Trophoblast cell (in vitro differentiated cells and primary cell): Measurements from ENCODE around the gene KMT2C.
"Not testable (repeated sequence)": the region's sequence is repeated elsewhere in the genome, so short reads cannot be mapped to it uniquely, and the experiment has no call there.

ENCODE experiments used
- DNase-seq, 2 donors: peaks; one replicate each; pipeline ENCODE4 v3.0.0-alpha.2; 2016
- H2AFZ ChIP-seq: 2 replicates; pipeline ENCODE4 v1.6.1; 2013; ENCODE audit warnings: low read length, moderate library complexity, mild to moderate bottlenecking; ENCODE audit not compliant: insufficient read depth, poor library complexity
- H2AK5ac ChIP-seq: 2 replicates; pipeline ENCODE4 v1.6.1; 2013; ENCODE audit warnings: mild to moderate bottlenecking, low read length
- H2BK120ac ChIP-seq: 2 replicates; pipeline ENCODE4 v1.6.1; 2013; ENCODE audit warnings: low read length, mild to moderate bottlenecking, moderate library complexity; ENCODE audit not compliant: insufficient read depth, poor library complexity
- H2BK12ac ChIP-seq: 2 replicates; pipeline ENCODE4 v1.6.1; 2013; ENCODE audit warnings: mild to moderate bottlenecking, low read length, moderate library complexity
- H2BK5ac ChIP-seq: 2 replicates; pipeline ENCODE4 v1.6.1; 2013; ENCODE audit warnings: low read length, low read depth, moderate library complexity, mild to moderate bottlenecking; ENCODE audit not compliant: poor library complexity
- H3K14ac ChIP-seq: 2 replicates; pipeline ENCODE4 v1.6.1; 2013; ENCODE audit warnings: mild to moderate bottlenecking, low read length
- H3K18ac ChIP-seq: 2 replicates; pipeline ENCODE4 v1.6.1; 2013; ENCODE audit warnings: mild to moderate bottlenecking, low read length
- H3K23ac ChIP-seq: 2 replicates; pipeline ENCODE4 v1.6.1; 2013; ENCODE audit warnings: low read length
- H3K27ac ChIP-seq: 2 replicates; pipeline ENCODE4 v1.5.1; 2013; ENCODE audit warnings: low read depth, mild to moderate bottlenecking, inconsistent platforms, low read length, moderate library complexity
- H3K27me3 ChIP-seq: 2 replicates; pipeline ENCODE4 v1.6.1; 2013; ENCODE audit warnings: inconsistent platforms, mild to moderate bottlenecking, low read length, moderate library complexity; ENCODE audit not compliant: insufficient read depth
- H3K36me3 ChIP-seq, 2 experiments: 1 replicate in 1 of 2; 2 replicates in 1 of 2; pipeline ENCODE4 v1.6.1; 2013; ENCODE audit warnings: low read length in 2 of 2, mild to moderate bottlenecking in 2 of 2, moderate library complexity in 1 of 2; ENCODE audit not compliant: insufficient read depth in 2 of 2, control insufficient read depth in 1 of 2
- H3K4ac ChIP-seq: 2 replicates; pipeline ENCODE4 v1.6.1; 2013; ENCODE audit warnings: low read depth, mild to moderate bottlenecking, low read length, moderate library complexity
- H3K4me1 ChIP-seq, 2 experiments: 1 replicate in 1 of 2; 2 replicates in 1 of 2; pipeline ENCODE4 v1.6.1; 2013; ENCODE audit warnings: low read length in 2 of 2, mild to moderate bottlenecking in 2 of 2, moderate library complexity in 1 of 2; ENCODE audit not compliant: insufficient read depth in 2 of 2, control insufficient read depth in 1 of 2
- H3K4me2 ChIP-seq: 2 replicates; pipeline ENCODE4 v1.6.1; 2013; ENCODE audit warnings: inconsistent platforms, mild to moderate bottlenecking, low read length, moderate library complexity
- H3K4me3 ChIP-seq: 2 replicates; pipeline ENCODE4 v1.5.1; 2013; ENCODE audit warnings: mild to moderate bottlenecking, low read depth, low read length, inconsistent platforms
- H3K79me1 ChIP-seq: one replicate; pipeline ENCODE4 v1.6.1; 2013; ENCODE audit warnings: low read length
- H3K79me2 ChIP-seq: 2 replicates; pipeline ENCODE4 v1.6.1; 2013; ENCODE audit warnings: low read length, mild to moderate bottlenecking; ENCODE audit not compliant: control insufficient read depth, insufficient read depth, poor library complexity
- H3K9ac ChIP-seq: 2 replicates; pipeline ENCODE4 v1.6.1; 2013; ENCODE audit warnings: mild to moderate bottlenecking, low read length
- H3K9me3 ChIP-seq: 2 replicates; pipeline ENCODE4 v1.6.1; 2013; ENCODE audit warnings: low read depth, mild to moderate bottlenecking, control low read depth, inconsistent platforms, low read length; ENCODE audit not compliant: insufficient read depth
- H4K12ac ChIP-seq: 2 replicates; pipeline ENCODE4 v1.6.1; 2013; ENCODE audit warnings: low read depth, mild to moderate bottlenecking, low read length, moderate library complexity
- H4K8ac ChIP-seq: 2 replicates; pipeline ENCODE4 v1.6.1; 2013; ENCODE audit warnings: low read depth, mild to moderate bottlenecking, low read length, moderate library complexity
- H4K91ac ChIP-seq: one replicate; pipeline ENCODE4 v1.6.1; 2013; ENCODE audit warnings: low read depth, mild to moderate bottlenecking, low read length, moderate library complexity
- WGBS: extraction: QIAGEN DNeasy Blood & Tissue Kit; methylation state at CpG from one replicate; pipeline ENCODE4 v1.1.7; 2013; ENCODE audit warnings: missing lambda C conversion rate; ENCODE audit not compliant: insufficient read length, insufficient coverage; ENCODE audit errors: extremely low coverage; 5-methylcytosine and 5-hydroxymethylcytosine counted together

KMT2C gene

DNA sequence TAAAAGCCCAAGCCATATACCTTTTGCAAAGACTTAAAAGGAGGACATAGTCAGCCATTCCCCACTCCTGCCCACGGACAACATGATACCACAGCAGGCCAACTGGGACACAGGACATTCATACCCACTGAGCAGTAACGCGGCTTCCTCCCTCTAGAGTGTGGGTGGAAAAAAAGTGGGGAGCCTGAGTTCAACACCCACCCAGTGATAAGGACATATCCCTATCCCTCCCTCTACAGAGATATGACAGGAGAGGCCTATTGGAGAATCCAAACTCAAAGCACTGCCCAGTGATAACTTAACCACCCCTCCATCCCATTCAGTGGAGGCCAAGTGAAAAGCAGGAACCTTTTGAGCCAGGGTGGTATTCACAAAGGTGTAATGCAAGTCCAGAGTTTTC, 148.8 kb downstream of the KMT2C start:
- H3K9me3 ChIP-seq, H3K4me2 ChIP-seq, H3K79me1 ChIP-seq, H2BK5ac ChIP-seq, H3K4me1 ChIP-seq, H4K8ac ChIP-seq, H3K23ac ChIP-seq, H2BK120ac ChIP-seq, H3K4me3 ChIP-seq, H4K12ac ChIP-seq, H3K18ac ChIP-seq, H2AK5ac ChIP-seq, H2BK12ac ChIP-seq, H4K91ac ChIP-seq, H3K14ac ChIP-seq, H3K9ac ChIP-seq, H3K79me2 ChIP-seq, H3K27me3 ChIP-seq, DNase-seq, H3K4ac ChIP-seq, H3K36me3 ChIP-seq, H3K27ac ChIP-seq, H2AFZ ChIP-seq: not testable (repeated sequence)
- WGBS = no CpG with 5 or more reads among the region's 3 CpGs

DNA sequence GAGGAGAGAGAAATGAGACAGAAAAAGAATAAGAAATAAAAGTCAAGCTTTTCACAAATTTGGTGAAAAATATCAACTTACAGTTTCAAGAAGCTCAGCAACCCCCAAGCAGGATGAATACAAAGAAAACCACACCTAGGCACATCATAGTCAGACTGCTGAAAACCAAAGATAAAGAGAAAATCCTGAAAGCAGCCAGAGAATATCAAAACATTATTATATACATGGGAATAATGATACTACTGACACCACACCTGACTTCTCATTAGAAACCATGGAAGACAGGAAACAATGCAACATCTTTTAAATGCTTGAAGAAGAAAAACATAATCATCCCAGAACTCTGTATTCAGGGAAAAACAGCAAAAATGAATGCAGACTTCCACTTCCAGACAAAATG, 149.6 kb downstream of the KMT2C start:
- not testable (repeated sequence) for H3K9me3 ChIP-seq, H3K27me3 ChIP-seq, H2BK5ac ChIP-seq, H3K4ac ChIP-seq, H3K9ac ChIP-seq, H2BK12ac ChIP-seq, H4K91ac ChIP-seq, H3K23ac ChIP-seq, H3K18ac ChIP-seq, H3K4me2 ChIP-seq, H3K79me1 ChIP-seq, H2BK120ac ChIP-seq, H3K4me1 ChIP-seq, H4K12ac ChIP-seq, H3K4me3 ChIP-seq, DNase-seq, H3K14ac ChIP-seq, H4K8ac ChIP-seq, H3K27ac ChIP-seq, H3K79me2 ChIP-seq, H2AFZ ChIP-seq, H3K36me3 ChIP-seq, H2AK5ac ChIP-seq

DNA sequence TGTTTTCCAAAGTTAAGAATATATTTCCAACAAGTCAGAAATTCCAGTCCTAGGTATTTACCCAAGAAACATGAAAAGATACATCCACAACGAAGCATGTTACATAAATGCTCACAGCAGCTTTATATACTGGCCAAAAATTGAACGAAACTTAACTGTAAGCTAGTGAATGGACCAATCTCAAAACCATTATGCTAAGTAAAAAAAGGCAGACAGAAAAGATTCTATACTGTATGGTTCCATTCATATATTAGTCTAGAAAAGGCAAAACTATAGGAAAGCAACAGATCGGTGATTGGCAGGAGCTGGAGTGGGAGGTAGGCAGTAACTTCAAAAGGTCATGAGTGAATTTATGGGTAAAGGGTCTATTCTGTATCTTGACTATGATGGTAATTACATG, 150.8 kb downstream of the KMT2C start:
- H3K79me2 ChIP-seq, H3K18ac ChIP-seq, H4K12ac ChIP-seq, H3K27me3 ChIP-seq, H3K9me3 ChIP-seq, H2AFZ ChIP-seq, H3K23ac ChIP-seq, H3K4me1 ChIP-seq, H3K27ac ChIP-seq, H4K8ac ChIP-seq, DNase-seq, H3K4me3 ChIP-seq, H3K79me1 ChIP-seq, H2BK12ac ChIP-seq, H2AK5ac ChIP-seq, H3K4me2 ChIP-seq, H4K91ac ChIP-seq, H2BK5ac ChIP-seq, H2BK120ac ChIP-seq, H3K4ac ChIP-seq, H3K36me3 ChIP-seq, H3K14ac ChIP-seq, H3K9ac ChIP-seq: not testable (repeated sequence)
- WGBS = no CpG with 5 or more reads among the region's 3 CpGs

DNA sequence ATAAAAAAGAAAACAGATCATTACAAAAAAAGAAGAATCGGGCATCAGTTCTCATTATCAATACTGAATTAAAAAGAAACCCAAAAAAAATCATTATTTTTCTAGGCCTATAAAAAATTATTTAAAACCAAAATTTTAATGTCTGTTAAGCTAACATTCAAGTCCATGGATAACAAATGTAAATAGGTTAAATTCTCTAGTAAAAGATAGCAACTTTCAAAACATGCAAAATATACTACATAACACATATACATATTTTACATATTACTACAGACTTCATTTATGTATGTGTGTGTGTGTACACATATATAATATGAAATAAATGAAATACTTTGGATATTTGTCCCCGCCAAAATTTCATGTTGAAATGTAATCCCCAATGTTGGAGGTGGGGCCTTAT, 158.1 kb downstream of the KMT2C start:
- not testable (repeated sequence) for H3K18ac ChIP-seq, H2BK120ac ChIP-seq, H3K4me2 ChIP-seq, H3K79me2 ChIP-seq, H4K91ac ChIP-seq, H3K36me3 ChIP-seq, H3K4me3 ChIP-seq, H2AK5ac ChIP-seq, H3K4ac ChIP-seq, H2BK5ac ChIP-seq, H3K27ac ChIP-seq, H2BK12ac ChIP-seq, H3K23ac ChIP-seq, H4K12ac ChIP-seq, H2AFZ ChIP-seq, H3K4me1 ChIP-seq, H3K27me3 ChIP-seq, H3K79me1 ChIP-seq, H3K14ac ChIP-seq, H3K9me3 ChIP-seq, H3K9ac ChIP-seq, DNase-seq, H4K8ac ChIP-seq
- WGBS = no CpG with 5 or more reads among the region's 2 CpGs

DNA sequence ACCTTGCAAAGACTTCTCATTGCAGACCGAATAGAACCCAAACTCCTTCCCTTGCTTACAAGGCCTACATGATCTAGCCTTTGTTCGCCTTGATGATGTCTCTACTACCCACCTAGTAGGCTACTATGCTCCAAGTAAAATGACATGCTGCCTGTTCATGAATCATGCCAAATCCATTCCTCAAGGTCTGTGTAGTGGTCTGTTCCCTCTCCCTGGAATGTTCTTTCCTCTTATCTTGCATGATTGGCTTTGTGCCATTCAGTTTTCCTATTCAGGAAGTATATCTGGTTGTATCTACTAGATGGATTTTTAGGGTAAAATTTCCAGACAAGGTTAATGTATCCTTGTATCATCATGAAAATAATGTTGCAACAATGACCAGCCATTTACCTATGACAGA, 165.4 kb downstream of the KMT2C start:
- not testable (repeated sequence) for H3K9ac ChIP-seq, H2BK5ac ChIP-seq, H2BK120ac ChIP-seq, H2AFZ ChIP-seq, H3K27ac ChIP-seq, H3K4me3 ChIP-seq, H3K79me2 ChIP-seq, H4K8ac ChIP-seq, DNase-seq, H4K91ac ChIP-seq, H3K36me3 ChIP-seq, H2AK5ac ChIP-seq, H3K23ac ChIP-seq, H3K27me3 ChIP-seq, H4K12ac ChIP-seq, H2BK12ac ChIP-seq, H3K18ac ChIP-seq, H3K4ac ChIP-seq, H3K79me1 ChIP-seq, H3K14ac ChIP-seq, H3K9me3 ChIP-seq, H3K4me1 ChIP-seq, H3K4me2 ChIP-seq
- no CpG with 5 or more reads among the region's 2 CpGs for WGBS
